H9 (cell line): ENCODE results near the gene CBY1. TPM values are rescaled to one million over a fixed set of nuclear protein-coding genes. Genes with fewer than 3 reads are reported as not detected.

Experiments used
- DNase-seq: peaks from one replicate; pipeline ENCODE4 v3.0.0-alpha.2; 2017
- H2AFZ ChIP-seq: one replicate; pipeline ENCODE4 v1.6.1; 2013; ENCODE audit warnings: mild to moderate bottlenecking, low read length, control low read depth, moderate library complexity
- H2AK5ac ChIP-seq: 2 replicates; pipeline ENCODE4 v1.6.1; 2013; ENCODE audit warnings: low read length, control low read depth, mixed read lengths; ENCODE audit not compliant: insufficient read length
- H2BK120ac ChIP-seq: one replicate; pipeline ENCODE4 v1.6.1; 2013; ENCODE audit warnings: low read depth, mild to moderate bottlenecking, low read length, control low read depth, inconsistent platforms; ENCODE audit not compliant: poor library complexity, severe bottlenecking
- H2BK12ac ChIP-seq: 2 replicates; pipeline ENCODE4 v1.6.1; 2013; ENCODE audit warnings: low read length, control low read depth, mixed read lengths, low read depth; ENCODE audit not compliant: insufficient read length
- H2BK15ac ChIP-seq: 2 replicates; pipeline ENCODE4 v1.6.1; 2013; ENCODE audit warnings: low read depth, low read length, control low read depth
- H2BK20ac ChIP-seq: one replicate; pipeline ENCODE4 v1.6.1; 2013; ENCODE audit warnings: low read depth, mild to moderate bottlenecking, low read length, control low read depth, inconsistent platforms; ENCODE audit not compliant: poor library complexity, severe bottlenecking
- H2BK5ac ChIP-seq: 2 replicates; pipeline ENCODE4 v1.6.1; 2013; ENCODE audit warnings: low read length, control low read depth, mixed read lengths; ENCODE audit not compliant: insufficient read length
- H3K14ac ChIP-seq: 2 replicates; pipeline ENCODE4 v1.6.1; 2013; ENCODE audit warnings: low read length, control low read depth; ENCODE audit not compliant: insufficient read depth
- H3K18ac ChIP-seq: 2 replicates; pipeline ENCODE4 v1.6.1; 2013; ENCODE audit warnings: low read depth, mild to moderate bottlenecking, mixed read lengths, low read length, control low read depth; ENCODE audit not compliant: insufficient read length
- H3K23ac ChIP-seq: 2 replicates; pipeline ENCODE4 v1.6.1; 2013; ENCODE audit warnings: low read length, control low read depth, mixed read lengths, low read depth; ENCODE audit not compliant: insufficient read length
- H3K23me2 ChIP-seq: 2 replicates; pipeline ENCODE4 v1.6.1; 2013; ENCODE audit warnings: low read depth, mild to moderate bottlenecking, mixed read lengths, low read length, control low read depth; ENCODE audit not compliant: insufficient read length, poor library complexity, severe bottlenecking
- H3K27ac ChIP-seq: 2 replicates; pipeline ENCODE4 v1.5.1; 2013; ENCODE audit warnings: low read length, control low read depth, mixed read lengths, low read depth; ENCODE audit not compliant: insufficient read length
- H3K27me3 ChIP-seq: 2 replicates; pipeline ENCODE4 v1.6.1; 2013; ENCODE audit warnings: low read length, control low read depth, inconsistent platforms; ENCODE audit not compliant: insufficient read depth
- H3K4ac ChIP-seq: 2 replicates; pipeline ENCODE4 v1.6.1; 2013; ENCODE audit warnings: low read depth, mild to moderate bottlenecking, control low read depth, inconsistent platforms, low read length, moderate library complexity
- H3K4me1 ChIP-seq: 2 replicates; pipeline ENCODE4 v1.6.1; 2013; ENCODE audit warnings: low read length, control low read depth, inconsistent platforms; ENCODE audit not compliant: insufficient read depth
- H3K4me2 ChIP-seq: 2 replicates; pipeline ENCODE4 v1.6.1; 2013; ENCODE audit warnings: low read length, control low read depth, mixed read lengths; ENCODE audit not compliant: insufficient read length, insufficient read depth
- H3K56ac ChIP-seq: 2 replicates; pipeline ENCODE4 v1.6.1; 2013; ENCODE audit warnings: low read depth, mild to moderate bottlenecking, mixed read lengths, low read length, control low read depth; ENCODE audit not compliant: insufficient read length
- H3K79me1 ChIP-seq: 2 replicates; pipeline ENCODE4 v1.6.1; 2013; ENCODE audit warnings: low read depth, mild to moderate bottlenecking, moderate library complexity, low read length, control low read depth, inconsistent platforms; ENCODE audit not compliant: insufficient read depth, poor library complexity, severe bottlenecking
- H3K79me2 ChIP-seq: 2 replicates; pipeline ENCODE4 v1.6.1; 2013; ENCODE audit warnings: low read length, control low read depth, inconsistent platforms; ENCODE audit not compliant: insufficient read depth
- H3K9ac ChIP-seq: 2 replicates; pipeline ENCODE4 v1.6.1; 2013; ENCODE audit warnings: low read length, control low read depth, mixed read lengths; ENCODE audit not compliant: insufficient read length; ENCODE audit errors: extremely low read depth
- H3K9me3 ChIP-seq: one replicate; pipeline ENCODE4 v1.6.1; 2013; ENCODE audit warnings: low read depth, low read length, inconsistent platforms; ENCODE audit not compliant: control insufficient read depth
- H3T11ph ChIP-seq: one replicate; pipeline ENCODE4 v1.6.1; 2013; ENCODE audit warnings: mild to moderate bottlenecking, low read length, control low read depth, inconsistent platforms
- H4K20me1 ChIP-seq: one replicate; pipeline ENCODE4 v1.6.1; 2013; ENCODE audit not compliant: control insufficient read depth, insufficient read length, insufficient read depth
- H4K5ac ChIP-seq: 2 replicates; pipeline ENCODE4 v1.6.1; 2013; ENCODE audit warnings: low read depth, mild to moderate bottlenecking, mixed read lengths, low read length, control low read depth; ENCODE audit not compliant: insufficient read length
- H4K8ac ChIP-seq: replicated peaks from 2 replicates; pipeline ENCODE4 v1.6.1; 2013; ENCODE audit warnings: low read length, control low read depth, mixed read lengths, low read depth; ENCODE audit not compliant: insufficient read length
- H4K91ac ChIP-seq: 2 replicates; pipeline ENCODE4 v1.6.1; 2013; ENCODE audit warnings: low read depth, mild to moderate bottlenecking, moderate library complexity, mixed read lengths, low read length, control low read depth; ENCODE audit not compliant: insufficient read length
- H3K27ac Mint-ChIP-seq, 3 experiments: 2 replicates in 2 of 3; 3 replicates in 1 of 3; pipeline ENCODE4 v1.8.0; 2020 to 2021; ENCODE audit warnings: mixed read lengths in 3 of 3, mild to moderate bottlenecking in 1 of 3, moderate library complexity in 1 of 3
- H3K27me3 Mint-ChIP-seq: 2 replicates; pipeline ENCODE4 v1.8.0; 2021; ENCODE audit warnings: low read depth, mild to moderate bottlenecking, moderate library complexity, mixed read lengths
- H3K36me3 Mint-ChIP-seq, 3 experiments: 2 replicates in 2 of 3; 3 replicates in 1 of 3; pipeline ENCODE4 v1.8.0; 2020 to 2021; ENCODE audit warnings: low read depth in 3 of 3, mixed read lengths in 3 of 3; ENCODE audit not compliant: insufficient read depth in 1 of 3
- H3K4me1 Mint-ChIP-seq, 2 experiments: 2 replicates each; pipeline ENCODE4 v1.8.0; 2020; ENCODE audit warnings: mixed read lengths in 2 of 2
- H3K4me3 Mint-ChIP-seq, 2 experiments: 2 replicates in 1 of 2; 3 replicates in 1 of 2; pipeline ENCODE4 v1.8.0; 2020 to 2021; ENCODE audit warnings: mild to moderate bottlenecking in 2 of 2, mixed read lengths in 2 of 2, moderate library complexity in 1 of 2
- H3K9me3 Mint-ChIP-seq, 2 experiments: 2 replicates in 1 of 2; 3 replicates in 1 of 2; pipeline ENCODE4 v1.8.0; 2020; ENCODE audit warnings: mild to moderate bottlenecking in 2 of 2, mixed read lengths in 2 of 2, moderate library complexity in 1 of 2
- CTCF ChIP-seq: fragments of 200-600 bp; sonication (generic); conservative IDR thresholded peaks from 3 replicates; pipeline ENCODE4 v1.8.0; 2021; ENCODE audit warnings: antibody characterized with exemption, mild to moderate bottlenecking
- WGBS: extraction: QIAGEN DNeasy Blood & Tissue Kit; methylation state at CpG from one replicate; pipeline ENCODE4 v1.1.7; 2013; ENCODE audit warnings: missing lambda C conversion rate, low lambda C conversion rate, mixed read lengths; ENCODE audit not compliant: insufficient read length; ENCODE audit errors: extremely low coverage; 5-methylcytosine and 5-hydroxymethylcytosine counted together
- long read RNA-seq: library from polyadenylated mRNA; unstranded; transcript quantifications from one replicate; pipeline ENCODE4 v2.0.0, GENCODE V29; 2020
- total RNA-seq: library from RNA; stranded (reverse); gene quantifications from 2 replicates; pipeline ENCODE4 v1.2.1, GENCODE V29; 2021

CBY1 gene
- total RNA-seq: 24.8 and 26.6 TPM in 2 replicates
- long read RNA-seq, transcript CBY1-201 (5 exons, 1,133 nt): major isoform, 32 of 60 reads
- long read RNA-seq, transcript CBY1-202 (6 exons, 1,269 nt): minor isoform, 9 of 60 reads
- long read RNA-seq, partial matches to known transcripts: 2 of 60 reads
- long read RNA-seq, other reads (novel, unspliced or antisense): 14 of 60 reads

GRCh38 chr22:38656256-38657044, at the start of gene CBY1, which contains the start of gene FAM227A:
CBY1 (plus strand) TSS chr22:38656638; CDS start chr22:38668055, 11,417 bp downstream.
FAM227A (minus strand) TSS chr22:38656392; CDS start chr22:38650168, 6,224 bp downstream.
- Mint-ChIP-seq H3K36me3 (peaks cover 5 to 15% (median 6%) of the 10 kb centered on the region in 3 experiments), H3K27ac (peak within 1 kb of the TSS; percentile 100), H3K4me3 (peak within 1 kb of the TSS; percentile 88 to 97), H3K27me3 (no peaks in the 10 kb centered on the region; the same call in 1 of the 2 replicates), H3K9me3 (peaks cover 0 to 5% of the 10 kb centered on the region in 2 experiments; a peak in 3 of 5 replicates), H3K4me1 (peaks cover 10% of the 10 kb centered on the region in 2 experiments)
- peak within 1 kb of the TSS; percentile 73 for H3K4me2 ChIP-seq
- no peak within 1 kb of the TSS for H2AK5ac ChIP-seq
- H4K5ac ChIP-seq: peak within 1 kb of the TSS; percentile 26
- H3K4ac ChIP-seq: no peak within 1 kb of the TSS; the same call in 1 of the 2 replicates
- peak within 1 kb of the TSS; percentile 100 for H3K14ac ChIP-seq
- peak within 1 kb of the TSS; percentile 80 for H2AFZ ChIP-seq
- no peaks in the 10 kb centered on the region for H3K4me1 ChIP-seq
- peak within 1 kb of the TSS; percentile 99 for H3K18ac ChIP-seq
- DNase-seq: peak; percentile 95
- H4K8ac ChIP-seq: no peak within 1 kb of the TSS
- no peaks in the 10 kb centered on the region for H3K9me3 ChIP-seq
- H3K56ac ChIP-seq: peak within 1 kb of the TSS; percentile 68
- H3K9ac ChIP-seq: peak within 1 kb of the TSS; percentile 96
- H2BK120ac ChIP-seq: peak within 1 kb of the TSS; percentile 98
- H3K23ac ChIP-seq: no peak within 1 kb of the TSS
- no peak within 1 kb of the TSS for H2BK20ac ChIP-seq
- H3K79me1 ChIP-seq: no peaks in the 10 kb centered on the region
- H3K27ac ChIP-seq: peak within 1 kb of the TSS; percentile 49
- no peak within 1 kb of the TSS for H3T11ph ChIP-seq
- H3K27me3 ChIP-seq: no peaks in the 10 kb centered on the region
- H3K23me2 ChIP-seq: peaks cover 16% of the 10 kb centered on the region
- no peak within 1 kb of the TSS for H2BK12ac ChIP-seq
- peak within 1 kb of the TSS; percentile 92 for H2BK5ac ChIP-seq
- TF ChIP-seq CTCF: no peak
- no peaks in the 10 kb centered on the region for H3K79me2 ChIP-seq
- no CpG with 5 or more reads among the region's 66 CpGs for WGBS
- H4K20me1 ChIP-seq: no peaks in the 10 kb centered on the region
- no peak within 1 kb of the TSS for H4K91ac ChIP-seq
- H2BK15ac ChIP-seq: no peak within 1 kb of the TSS
